GM19043 (cell line): ENCODE results near the gene PRDM11.

ENCODE experiments used
- ATAC-seq: cut with Tn5 transposase; IDR thresholded peaks from one replicate; pipeline ENCODE4 v1.9.1; 2021; ENCODE audit warnings: low read depth; ENCODE audit not compliant: unreplicated experiment

Gene PRDM11

DNA sequence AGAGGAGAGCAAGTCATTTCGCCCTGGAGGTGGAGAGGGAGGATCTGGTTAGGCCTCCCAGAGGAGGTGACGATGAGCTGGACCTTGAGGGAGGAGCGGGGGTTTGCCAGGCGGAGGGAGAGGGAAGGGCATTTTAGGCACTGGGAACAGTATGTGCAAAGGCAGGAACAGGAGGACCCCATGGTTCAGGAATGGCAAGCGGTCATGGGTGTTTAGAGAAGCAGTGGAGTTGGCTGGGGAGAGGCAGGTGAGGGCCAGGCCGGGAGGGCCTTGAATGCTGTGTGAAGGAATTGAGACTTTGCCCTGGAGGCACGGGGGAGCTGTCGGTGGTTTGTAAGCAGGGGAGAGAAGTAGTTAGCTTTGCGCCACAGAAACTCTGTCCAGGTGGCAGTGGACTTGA, 10.3 kb downstream of the PRDM11 start:
- no peak for ATAC-seq

DNA sequence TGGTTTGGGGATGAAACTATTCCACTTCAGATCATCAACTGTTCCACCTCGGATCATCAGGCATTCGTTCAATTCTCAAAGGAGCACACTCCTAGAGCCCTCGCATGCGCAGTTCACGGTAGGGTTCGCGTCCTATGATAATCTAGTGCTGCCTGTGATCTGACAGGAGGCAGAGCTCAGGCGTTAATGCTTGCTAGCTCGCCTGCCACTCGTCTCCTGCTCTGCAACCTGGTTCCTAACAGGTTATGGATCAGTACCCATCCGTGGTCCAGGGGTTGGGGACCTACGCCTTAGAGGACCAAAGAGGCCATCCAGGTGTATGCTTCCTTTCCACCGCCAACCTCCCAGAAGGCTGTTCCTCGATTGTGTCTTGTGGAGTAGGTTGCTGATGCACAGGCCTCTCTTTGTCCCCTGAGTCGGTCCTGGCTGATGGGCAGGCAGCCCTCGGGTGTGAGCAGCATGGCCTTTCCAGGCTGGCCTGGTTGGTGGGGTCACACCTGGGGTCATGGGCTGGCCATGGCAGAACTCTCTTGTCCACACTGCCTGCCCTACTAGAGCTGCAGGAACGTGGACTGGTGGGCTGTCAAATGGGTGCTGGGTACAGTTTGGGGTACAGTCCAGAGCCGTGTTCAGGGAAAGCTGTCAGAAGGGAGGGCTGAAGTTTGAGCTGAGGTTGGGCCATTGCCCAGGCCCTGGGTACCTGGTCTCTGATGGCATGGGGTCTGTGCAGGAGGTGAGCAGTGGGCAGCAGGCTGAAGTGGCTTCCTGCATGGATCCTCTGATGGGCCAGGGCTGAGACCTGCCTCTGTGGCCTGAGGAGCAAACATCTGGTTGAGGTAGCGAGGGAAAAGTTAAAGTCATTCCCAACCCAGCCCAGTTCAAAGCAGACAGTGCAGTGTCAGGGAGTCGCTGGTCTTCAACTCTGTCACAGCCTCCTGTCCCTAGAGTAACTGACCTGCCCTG, 11.1 kb downstream of the PRDM11 start:
- no peak for ATAC-seq

DNA sequence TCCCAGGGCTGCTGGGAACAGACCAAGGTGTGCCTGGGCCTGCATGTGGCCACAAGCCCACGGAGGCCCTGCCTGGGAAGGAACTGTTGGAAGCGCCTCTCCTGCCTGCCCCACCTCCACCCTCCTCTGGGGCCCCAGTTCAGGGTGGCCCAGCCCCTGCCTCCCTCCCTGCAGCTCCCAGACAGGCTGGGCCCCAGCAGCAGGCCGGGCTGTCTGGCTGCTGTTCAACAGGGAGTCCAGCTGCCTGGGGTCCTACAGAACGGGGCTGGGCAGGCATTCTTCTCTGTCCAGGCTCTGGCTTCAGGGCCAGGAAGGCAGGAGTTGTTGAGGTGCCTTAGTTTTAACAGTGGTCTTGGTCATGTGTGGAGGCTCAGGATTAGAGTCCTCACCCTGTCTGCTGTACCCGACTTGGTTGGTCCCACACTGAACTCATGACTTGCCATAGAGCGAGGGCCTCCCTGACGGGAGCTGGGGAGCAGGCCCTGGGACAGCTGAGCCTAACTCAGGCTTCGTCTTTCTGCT, 11.8 kb downstream of the PRDM11 start:
- no peak for ATAC-seq

DNA sequence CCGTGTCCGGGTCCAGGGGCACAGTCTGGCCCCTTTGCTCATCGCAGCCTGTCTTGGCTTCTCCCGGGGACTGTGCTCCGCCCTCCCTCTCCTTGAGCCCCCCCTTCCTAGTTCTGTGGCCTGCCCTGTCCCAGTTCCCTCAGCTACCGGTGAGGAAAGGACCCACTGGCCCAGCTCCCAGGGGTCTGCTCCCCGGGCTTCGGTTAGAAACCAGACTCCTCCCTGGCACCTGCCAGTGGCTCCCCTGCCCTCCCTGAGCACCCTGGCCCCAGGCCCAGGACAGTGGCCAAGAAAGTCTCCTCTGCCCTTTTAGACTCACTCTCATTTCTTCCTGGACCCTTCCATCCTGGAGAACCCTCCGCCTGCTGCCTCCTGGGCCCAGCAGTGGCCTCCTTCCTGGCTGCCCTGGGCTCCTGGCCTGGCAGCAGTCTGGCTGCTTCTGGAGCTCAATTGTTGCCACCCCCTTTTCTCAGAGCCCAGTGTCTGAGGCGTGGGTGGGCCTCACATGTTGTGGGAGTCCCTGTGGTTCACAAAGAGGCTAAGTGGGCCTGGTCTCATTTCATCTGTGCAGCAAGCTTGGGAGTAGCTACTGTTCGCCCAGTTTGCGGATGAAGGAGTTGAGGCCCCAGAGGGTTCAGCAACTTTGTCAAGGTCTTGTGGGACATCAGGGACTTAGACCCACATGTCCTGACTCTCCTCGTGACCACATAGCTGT, 12.6 kb downstream of the PRDM11 start:
- no peak for ATAC-seq

DNA sequence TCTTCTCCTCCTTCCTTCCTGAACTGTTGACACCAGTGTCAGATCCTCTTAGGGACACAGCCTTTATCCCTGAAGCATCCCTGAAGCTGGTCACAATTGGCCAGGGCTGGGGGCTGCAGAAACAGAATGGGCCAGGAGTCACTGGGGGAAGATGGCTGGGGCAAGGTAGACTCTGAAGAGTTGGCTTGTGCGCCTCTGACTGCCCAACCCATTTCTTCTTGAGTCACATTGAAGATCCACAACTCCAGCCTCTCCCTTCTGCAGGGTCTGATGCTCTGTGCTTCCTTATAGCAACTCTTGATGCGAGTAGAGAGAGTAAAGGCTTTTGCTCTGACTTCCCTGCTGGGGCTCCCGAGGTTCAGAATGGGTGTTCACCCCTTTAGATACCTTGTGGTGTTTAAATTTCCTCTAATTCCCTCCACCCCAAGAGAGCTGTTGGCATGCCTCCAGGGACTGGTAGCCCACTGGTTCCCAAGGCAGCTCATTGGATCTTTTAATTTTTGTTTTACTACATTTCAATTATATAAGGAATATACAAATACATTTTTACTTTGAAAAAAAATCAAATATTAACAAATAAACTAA, 13.4 kb downstream of the PRDM11 start:
- no peak for ATAC-seq

DNA sequence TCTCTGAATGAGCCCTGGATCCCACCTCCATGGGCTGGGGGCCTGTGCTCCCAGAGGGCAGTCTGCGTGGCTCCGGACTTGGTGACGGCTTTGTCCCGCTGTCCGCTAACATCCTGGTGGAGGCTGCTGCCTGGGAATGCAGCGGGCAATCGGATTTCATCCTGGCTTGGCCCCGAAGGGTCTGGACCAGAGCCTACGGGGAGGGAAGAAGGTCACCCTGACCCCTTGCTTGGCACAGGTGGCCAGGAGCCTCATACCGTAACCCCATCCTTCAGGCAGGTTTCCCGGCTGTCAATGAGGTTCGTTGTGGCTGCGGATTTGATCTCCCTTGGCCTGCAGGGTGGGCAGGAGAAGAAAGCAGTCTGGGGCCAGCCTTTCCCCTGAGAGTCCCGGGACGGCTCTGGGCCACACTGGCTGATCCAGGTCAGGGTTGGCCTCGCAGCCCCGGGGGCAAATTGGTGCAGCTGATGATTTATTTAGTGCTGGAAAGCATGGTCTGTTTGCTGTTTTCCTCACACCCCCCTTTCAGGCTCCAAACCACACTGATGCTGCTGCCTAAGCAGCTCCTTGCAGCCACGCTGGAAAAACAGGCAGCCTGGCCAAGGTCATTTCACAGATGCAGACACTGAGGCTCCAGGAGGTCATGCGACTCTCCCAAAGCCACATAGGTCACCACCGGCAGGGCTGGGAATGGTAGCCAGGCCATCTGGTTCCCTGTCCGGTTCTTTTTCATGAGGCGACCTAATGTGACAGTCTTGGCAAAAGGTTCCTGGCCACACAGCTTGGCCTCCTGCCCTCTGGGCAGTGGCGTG, 15.0 kb downstream of the PRDM11 start:
- ATAC-seq, result no peak

DNA sequence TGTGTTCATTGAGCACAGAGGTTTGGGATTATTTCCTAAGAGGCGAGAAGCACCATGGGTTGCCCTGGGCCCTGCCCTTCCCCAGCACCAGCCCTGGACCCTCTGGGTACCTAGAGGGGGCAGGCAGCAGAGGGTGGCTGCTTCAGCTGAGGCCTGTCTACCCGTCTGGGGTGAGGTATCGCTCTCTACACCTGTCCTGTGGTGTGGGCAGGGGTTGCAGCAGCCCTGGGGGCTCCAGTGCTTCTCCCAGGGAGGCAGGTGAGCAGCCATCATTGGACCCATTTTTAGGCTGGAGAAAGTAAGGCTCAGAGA, 15.6 kb downstream of the PRDM11 start:
- no peak for ATAC-seq

DNA sequence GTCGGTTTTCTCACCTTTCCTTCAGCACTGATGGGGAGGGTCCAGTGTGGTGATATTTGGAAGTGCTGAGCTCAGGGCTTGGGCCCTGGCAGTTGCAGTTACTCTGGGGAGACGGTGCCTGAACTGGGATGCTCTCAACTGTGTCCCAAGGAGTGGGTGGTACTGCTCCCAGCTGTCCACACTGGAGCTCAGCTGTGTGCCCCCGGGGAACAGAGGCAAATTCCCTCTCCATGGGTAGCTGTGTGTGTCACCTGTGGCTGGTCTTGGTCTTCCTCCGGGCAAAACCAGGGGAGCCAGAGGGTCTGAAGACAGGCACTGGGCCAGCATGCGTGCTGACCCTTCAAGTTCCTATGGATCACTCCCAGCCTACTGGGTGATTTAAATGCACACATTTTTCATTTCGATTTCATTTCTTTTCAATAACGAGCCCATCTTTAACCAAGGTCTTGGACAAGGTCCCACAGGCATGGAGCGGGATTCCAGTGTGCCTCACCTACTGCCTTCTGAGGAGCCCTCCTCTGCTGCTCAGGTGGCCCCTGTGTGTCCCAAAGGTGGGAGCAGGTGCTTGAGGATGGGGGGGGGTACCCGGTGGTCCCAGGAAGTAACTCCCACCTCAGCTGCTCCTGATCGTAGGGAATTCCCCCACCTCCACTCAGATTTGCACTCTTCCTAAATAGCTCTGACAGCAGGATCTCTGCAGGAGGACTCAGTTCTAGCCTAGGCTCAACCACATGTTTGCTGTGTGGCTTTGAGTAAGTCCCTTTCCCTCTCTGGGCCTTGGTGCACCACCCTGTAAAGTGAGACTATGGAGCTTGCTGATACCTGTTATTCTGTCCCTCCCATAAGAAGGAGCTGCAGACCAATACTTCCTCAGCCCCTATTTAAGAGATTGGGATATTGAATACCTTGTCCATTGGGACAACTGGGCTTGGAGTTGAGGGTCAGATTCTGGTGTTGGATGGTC, 16.8 kb downstream of the PRDM11 start:
- ATAC-seq, result no peak

DNA sequence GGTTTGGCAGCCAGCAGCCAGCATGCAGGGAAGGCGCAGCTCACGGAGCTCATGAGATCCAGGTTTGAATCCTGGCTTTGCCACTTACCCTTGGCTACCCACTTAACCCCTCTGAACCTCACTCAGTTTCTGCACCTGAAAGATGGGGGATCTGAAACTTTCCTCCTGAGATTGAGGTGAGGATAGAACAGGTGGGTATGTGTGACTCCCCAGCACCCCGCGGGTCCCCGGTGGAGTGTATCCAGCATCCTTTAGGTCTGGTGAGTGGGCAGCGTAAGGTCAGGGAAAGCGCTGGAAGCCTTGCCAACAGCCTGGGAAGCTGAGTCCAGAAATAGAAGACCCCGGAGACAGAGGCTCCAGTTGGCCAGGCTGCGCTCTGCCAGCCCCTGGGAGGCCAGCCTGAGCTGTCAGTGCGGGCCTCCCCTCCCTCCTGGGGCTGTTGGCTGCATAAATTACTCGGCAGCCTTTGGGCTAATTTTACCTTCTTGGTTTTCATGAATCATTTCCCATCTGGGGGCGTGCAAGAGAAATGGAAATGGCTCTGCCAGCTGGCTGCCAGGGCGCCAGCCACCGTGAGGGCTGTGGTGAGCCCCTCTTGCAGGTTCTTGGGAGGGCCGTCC, 17.6 kb downstream of the PRDM11 start:
- no peak for ATAC-seq

DNA sequence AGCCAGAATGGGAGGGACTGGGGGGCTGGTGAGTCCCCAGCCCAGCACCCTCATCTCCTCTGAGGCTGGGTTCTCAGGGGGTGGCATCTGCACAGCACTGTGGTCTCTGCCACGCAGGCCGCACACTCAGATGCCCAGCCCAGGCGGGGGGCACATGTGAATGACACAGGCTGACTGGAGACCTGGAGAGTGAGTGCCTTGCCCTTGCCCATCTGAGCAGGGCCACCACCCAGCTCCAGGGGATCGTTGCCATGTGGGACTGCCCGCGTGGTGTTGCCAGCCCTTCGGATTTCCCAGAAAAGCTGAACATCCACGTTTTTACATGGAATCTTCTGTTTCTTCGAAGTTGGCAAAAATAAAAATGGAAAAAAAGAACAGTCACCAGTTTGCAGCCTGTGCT, 18.9 kb downstream of the PRDM11 start:
- ATAC-seq, result no peak

DNA sequence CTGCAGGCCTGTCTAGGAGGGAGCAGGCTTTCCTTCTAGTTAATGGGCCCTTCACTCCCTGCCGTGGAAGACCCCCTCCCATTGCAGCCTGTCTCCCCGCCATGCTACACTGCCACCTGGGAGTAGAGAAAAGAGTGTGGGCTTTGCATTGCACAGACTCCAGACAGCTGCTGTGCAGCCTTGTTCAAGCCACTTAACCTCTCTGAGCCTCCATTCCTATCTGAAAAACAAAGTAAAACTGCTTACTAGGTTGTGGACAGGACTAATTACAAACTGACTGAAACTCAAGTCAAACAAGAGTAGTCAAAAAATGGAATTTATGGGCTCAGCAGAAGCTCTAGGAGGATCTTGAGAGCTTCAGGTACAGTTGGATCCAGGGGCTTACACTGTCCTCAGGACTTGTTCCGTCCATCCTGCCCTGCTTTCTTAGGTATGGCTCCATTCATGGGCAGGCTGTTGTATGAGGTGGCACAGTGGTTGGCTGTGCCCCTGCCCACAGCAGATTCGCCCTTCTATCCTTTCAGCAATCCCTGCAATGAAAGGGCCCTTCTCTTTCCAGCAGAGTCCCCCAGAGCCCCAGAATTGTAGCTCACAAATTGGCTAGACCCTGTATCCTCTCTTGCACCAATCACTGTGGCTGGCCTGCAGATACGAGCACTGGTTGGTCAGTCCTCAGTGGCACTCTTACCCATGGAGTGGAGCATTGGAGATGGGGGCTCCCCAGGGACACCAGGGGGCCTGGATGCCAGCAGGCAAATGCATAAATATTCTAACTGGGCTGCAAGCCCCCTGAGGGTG, 19.6 kb downstream of the PRDM11 start:
- ATAC-seq, result no peak

DNA sequence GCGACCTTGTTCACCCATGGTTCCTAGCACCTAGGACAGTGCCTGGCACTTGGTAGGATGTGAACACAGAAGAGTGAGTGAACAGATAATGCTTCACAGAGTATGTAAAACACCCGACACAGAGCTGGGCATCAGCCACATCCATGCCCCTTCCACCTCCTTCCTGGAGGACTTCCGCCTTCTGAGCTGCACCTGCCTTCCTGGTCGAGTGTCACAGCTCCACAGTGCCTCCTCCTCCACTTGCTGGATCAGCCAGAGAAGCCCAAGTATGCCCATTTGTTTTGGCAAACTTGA, 20.1 kb downstream of the PRDM11 start:
- no peak for ATAC-seq

DNA sequence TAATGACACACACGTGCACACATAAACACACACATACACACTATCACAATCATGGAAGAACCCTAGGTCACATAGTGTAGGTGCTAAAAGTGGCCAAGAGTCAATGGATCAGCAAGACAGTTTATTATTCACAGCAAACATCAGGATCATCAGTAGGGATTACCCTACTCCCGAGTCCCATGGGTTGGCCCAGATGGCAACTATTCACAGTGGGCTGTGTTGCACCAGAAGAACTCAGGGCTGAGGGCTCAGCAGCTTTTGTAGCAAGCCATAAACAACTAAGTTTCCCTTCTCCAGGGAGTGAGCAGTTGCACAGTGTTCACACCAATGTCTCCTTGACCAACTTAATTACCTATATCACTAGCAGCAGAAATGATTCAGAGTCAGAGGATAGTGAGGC, 20.8 kb downstream of the PRDM11 start:
- no peak for ATAC-seq

DNA sequence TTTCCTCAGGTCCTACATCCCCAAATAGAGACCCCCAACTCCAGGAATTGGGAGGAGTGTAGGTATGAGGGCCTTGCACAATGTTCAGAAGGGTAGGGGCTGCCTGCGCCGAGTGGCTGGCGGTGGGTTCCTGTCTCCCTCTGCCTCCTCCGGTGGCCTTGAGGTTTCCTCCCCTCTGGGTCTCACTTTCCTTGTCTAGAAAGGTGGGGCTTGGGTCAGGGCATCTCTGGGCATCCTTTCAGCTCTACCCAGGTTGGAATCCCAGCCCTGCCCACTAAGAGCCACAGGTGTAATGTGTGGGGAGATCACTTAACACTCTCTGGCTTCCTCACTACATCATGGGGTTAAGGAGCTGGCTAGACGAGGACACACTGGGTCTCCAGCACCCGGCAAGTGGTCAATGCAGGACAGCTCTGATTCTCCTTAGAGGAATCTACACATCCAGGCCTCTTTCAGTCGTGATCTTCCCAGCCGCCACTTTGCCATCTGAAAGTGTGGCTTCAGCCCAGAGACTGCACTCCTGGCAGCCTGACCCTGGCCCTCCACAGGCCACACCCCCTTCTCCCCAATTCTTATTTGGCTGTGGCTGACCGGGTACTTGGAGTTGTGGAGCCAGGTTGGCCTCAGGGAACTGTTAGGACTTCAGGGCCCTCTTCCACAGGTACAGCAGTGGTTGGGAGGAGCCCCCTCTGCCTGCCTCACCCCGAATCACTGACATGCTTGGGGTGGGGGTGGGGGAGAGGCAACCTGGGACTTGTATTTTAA, 22.1 kb downstream of the PRDM11 start:
- ATAC-seq, result no peak

DNA sequence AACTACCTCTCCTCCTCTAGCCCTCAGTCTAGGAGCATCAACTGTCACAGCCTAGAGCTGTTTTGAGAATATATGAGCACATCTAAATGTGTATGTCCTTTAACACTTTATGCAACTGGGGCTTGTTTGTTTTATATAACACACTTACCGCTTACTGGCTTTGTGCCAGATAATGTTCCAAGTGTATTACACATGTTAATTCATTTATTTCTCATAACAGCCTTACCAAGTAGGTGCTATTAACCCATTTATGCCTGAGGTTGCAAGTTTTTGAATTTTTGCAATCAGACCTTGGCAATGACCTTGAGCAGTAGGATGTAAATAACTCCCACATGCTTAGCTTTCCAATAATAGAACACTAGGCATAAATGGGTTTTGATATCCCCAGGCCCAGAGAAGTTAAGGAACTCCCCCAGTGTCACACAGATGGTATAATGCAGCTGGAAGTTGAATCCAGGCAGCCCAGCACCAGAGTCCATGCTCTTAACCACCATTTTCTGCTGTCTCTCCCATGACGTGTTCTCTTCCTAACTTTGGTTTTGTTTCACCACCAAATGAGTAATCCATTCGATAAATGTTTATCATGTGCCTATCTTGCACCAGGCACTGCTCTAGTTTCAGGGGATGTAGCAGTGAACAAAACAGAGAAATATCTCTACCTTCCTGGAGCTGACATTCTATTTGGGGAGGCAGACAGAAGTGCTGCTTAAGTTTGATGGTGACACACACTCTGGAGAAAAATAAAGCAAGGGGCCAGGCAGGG, 23.1 kb downstream of the PRDM11 start:
- no peak for ATAC-seq

DNA sequence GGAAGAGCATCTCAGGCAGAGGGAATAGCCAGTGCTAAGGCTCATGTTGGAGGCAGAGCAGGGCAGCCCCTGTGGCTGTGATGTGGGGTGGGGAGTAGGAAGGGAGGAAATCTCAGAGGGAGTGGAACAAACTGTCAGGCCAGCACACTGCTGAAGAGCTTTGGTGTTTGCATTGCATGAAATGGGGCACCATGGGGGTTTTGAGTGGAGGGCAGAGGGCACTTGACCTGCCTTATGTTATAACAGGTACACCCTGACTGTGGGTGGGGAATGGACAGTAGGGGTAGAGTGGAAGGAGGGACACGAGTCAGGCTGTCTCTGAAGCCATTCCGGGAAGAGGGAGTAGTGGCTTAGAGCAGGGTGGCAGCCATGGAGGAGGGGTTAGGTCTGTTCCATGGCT, 24.0 kb downstream of the PRDM11 start:
- ATAC-seq, result no peak

DNA sequence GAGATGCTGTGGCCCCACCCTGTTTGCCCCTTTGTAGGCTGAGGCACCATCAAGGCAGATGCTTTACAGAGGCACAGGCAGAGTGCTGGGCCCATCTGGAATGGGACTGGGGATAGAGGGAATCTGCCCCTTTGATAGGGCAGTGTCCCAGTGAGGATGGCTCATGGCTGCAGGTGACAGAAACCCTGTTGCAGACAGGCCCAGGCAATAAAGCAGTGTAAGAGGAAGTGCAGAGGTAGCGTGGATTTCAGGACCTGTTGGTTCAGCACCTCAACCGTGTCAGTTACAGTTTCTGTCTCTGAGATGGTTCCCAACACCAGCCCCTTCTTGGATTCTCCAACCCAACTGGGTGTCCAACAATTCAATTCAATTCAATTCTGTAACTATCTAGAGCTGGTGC, 25.1 kb downstream of the PRDM11 start:
- no peak for ATAC-seq
